Tibial nerve (tissue), 4 donors: ENCODE results near the gene CNOT6. TPM values are rescaled to one million over a fixed set of nuclear protein-coding genes. Genes with fewer than 3 reads are reported as not detected.
"Not testable (repeated sequence)": the region's sequence is repeated elsewhere in the genome, so short reads cannot be mapped to it uniquely, and the experiment has no call there.

ENCODE experiments used
- DNase-seq, 2 donors: peaks; one replicate each; pipeline ENCODE4 v3.0.0-alpha.2; 2019; ENCODE audit warnings: low spot score in 2 of 2
- H3K27ac ChIP-seq, 4 donors: fragments of 200-600 bp; sonication (generic) in 3 of 4; one replicate each; pipeline ENCODE4 v1.5.1; 2017 to 2019; ENCODE audit warnings: mild to moderate bottlenecking in 1 of 4
- H3K27me3 ChIP-seq, 2 donors: fragments of 200-600 bp; sonication (generic) in 1 of 2; one replicate each; pipeline versions ENCODE4 v1.5.1 to v1.6.0; 2017 to 2019
- H3K36me3 ChIP-seq, 3 donors: fragments of 200-600 bp; sonication (generic); one replicate each; pipeline ENCODE4 v1.5.1; 2018 to 2019
- H3K4me1 ChIP-seq, 4 donors: fragments of 200-600 bp; sonication (generic) in 3 of 4; one replicate each; pipeline ENCODE4 v1.5.1; 2017 to 2019
- H3K4me3 ChIP-seq, 4 donors: fragments of 200-600 bp; sonication (generic) in 3 of 4; one replicate each; pipeline ENCODE4 v1.5.1; 2017 to 2019; ENCODE audit warnings: mild to moderate bottlenecking in 1 of 4, moderate library complexity in 1 of 4
- H3K9me3 ChIP-seq, 4 donors: fragments of 200-600 bp; sonication (generic) in 3 of 4; one replicate each; pipeline ENCODE4 v1.5.1; 2017 to 2019
- CTCF ChIP-seq, 5 experiments: fragments of 200-600 bp in 3 of 5; fragments of 450-650 bp in 2 of 5; sonication (generic) in 3 of 5; IDR thresholded peaks; one replicate each; pipeline ENCODE4 v1.5.1; 2016 to 2019; ENCODE audit warnings: antibody characterized with exemption in 5 of 5, mild to moderate bottlenecking in 3 of 5, moderate library complexity in 2 of 5
- EP300 ChIP-seq, 2 donors: sonication (generic); formaldehyde crosslinking; IDR thresholded peaks; one replicate each; pipeline ENCODE4 v1.6.1; 2017; ENCODE audit warnings: antibody characterized with exemption in 2 of 2, mild to moderate bottlenecking in 1 of 2
- POLR2A ChIP-seq, 2 donors: fragments of 450-650 bp; IDR thresholded peaks; one replicate each; pipeline ENCODE4 v1.6.1; 2017; ENCODE audit warnings: antibody characterized with exemption in 2 of 2, mild to moderate bottlenecking in 2 of 2, moderate library complexity in 2 of 2
- WGBS, 2 donors: methylation state at CpG; one replicate each; pipeline ENCODE4 v1.1.5; 2018; 5-methylcytosine and 5-hydroxymethylcytosine counted together
- total RNA-seq, 4 donors: library from RNA; depleted of rRNA; stranded (reverse); fragments of >200 nt; gene quantifications; one replicate each; pipeline ENCODE4 v1.1.0, GENCODE V29; 2016

The CNOT6 gene
- total RNA-seq, 4 donors from 2014 or later, result 14.0 to 18.0 (median 15.5) TPM

GRCh38 chr5:180525399-180525798, 31.2 kb downstream of the CNOT6 start:
- Histone ChIP-seq H3K36me3 (peaks cover 0 to 4% (median 0%) of the 10 kb centered on the region in 3 donors), H3K4me1 (peaks cover 0 to 34% (median 0%) of the 10 kb centered on the region in 4 donors), H3K9me3 (no peaks in the 10 kb centered on the region), H3K4me3 (no peak overlapping the region), H3K27me3 (no peaks in the 10 kb centered on the region), H3K27ac (no peak overlapping the region)
- WGBS, 2 donors, result 83 to 90% methylated on average over 4 of the region's 4 CpGs
- TF ChIP-seq CTCF (IDR thresholded peaks at IDR 0.05), result no peak
- TF ChIP-seq EP300 (IDR thresholded peaks at IDR 0.05), result no peak
- TF ChIP-seq POLR2A (IDR thresholded peaks at IDR 0.05), result no peak
- DNase-seq, result no peak

- TF ChIP-seq EP300 (IDR thresholded peaks at IDR 0.05), result no peak
- TF ChIP-seq POLR2A (IDR thresholded peaks at IDR 0.05), result no peak
- no peak for TF ChIP-seq CTCF (IDR thresholded peaks at IDR 0.05)
- Histone ChIP-seq H3K27ac (no peak overlapping the region), H3K9me3 (no peaks in the 10 kb centered on the region), H3K36me3 (peaks cover 0 to 5% (median 4%) of the 10 kb centered on the region in 3 donors), H3K4me1 (peaks cover 0 to 34% (median 0%) of the 10 kb centered on the region in 4 donors), H3K27me3 (no peaks in the 10 kb centered on the region), H3K4me3 (no peak overlapping the region)
- WGBS, 2 donors, result 70 to 72% methylated on average over 4 of the region's 4 CpGs
- DNase-seq, result no peak
These were observed 32.1 kb downstream of the CNOT6 start for GRCh38 chr5:180526269-180526668.

GRCh38 chr5:180527659-180528058, 33.5 kb downstream of the CNOT6 start:
- peaks cover 0 to 19% (median 4%) of the 10 kb centered on the region in 3 donors for H3K36me3 ChIP-seq
- WGBS, 2 donors, result 94 to 95% methylated on average over 15 of the region's 15 CpGs
- H3K4me3 ChIP-seq, result no peak overlapping the region
- TF ChIP-seq POLR2A (IDR thresholded peaks at IDR 0.05) (no peak), CTCF (IDR thresholded peaks at IDR 0.05) (no peak), EP300 (IDR thresholded peaks at IDR 0.05) (no peak)
- DNase-seq, result no peak
- no peaks in the 10 kb centered on the region for H3K27me3 ChIP-seq
- H3K4me1 ChIP-seq, result peaks cover 0 to 25% (median 0%) of the 10 kb centered on the region in 4 donors
- no peaks in the 10 kb centered on the region for H3K9me3 ChIP-seq
- H3K27ac ChIP-seq, result no peak overlapping the region

- not testable (repeated sequence) for H3K4me3 ChIP-seq, H3K27me3 ChIP-seq, H3K9me3 ChIP-seq, H3K27ac ChIP-seq, DNase-seq, H3K4me1 ChIP-seq
- H3K36me3 ChIP-seq, result peaks cover 0 to 45% (median 4%) of the 10 kb centered on the region in 3 donors
- WGBS, 2 donors, result 92 to 98% methylated on average over 22 to 36 of the region's 43 CpGs
These were observed 36.9 kb downstream of the CNOT6 start for GRCh38 chr5:180531036-180531585.

GRCh38 chr5:180532268-180532667, 38.1 kb downstream of the CNOT6 start:
- H3K9me3 ChIP-seq, result no peaks in the 10 kb centered on the region
- no peak for DNase-seq
- no peak for TF ChIP-seq POLR2A (IDR thresholded peaks at IDR 0.05)
- TF ChIP-seq CTCF (IDR thresholded peaks at IDR 0.05), result no peak
- no peak for TF ChIP-seq EP300 (IDR thresholded peaks at IDR 0.05)

More at GRCh38 chr5:180532268-180532667, 38.1 kb downstream of the CNOT6 start:
- H3K4me3 ChIP-seq, result no peak overlapping the region
- no peak overlapping the region for H3K27ac ChIP-seq
- H3K27me3 ChIP-seq, result no peaks in the 10 kb centered on the region
- WGBS, 2 donors, result 97% methylated on average over 1 of the region's 1 CpG
- H3K36me3 ChIP-seq, result peaks cover 0 to 54% (median 4%) of the 10 kb centered on the region in 3 donors
- H3K4me1 ChIP-seq, result no peaks in the 10 kb centered on the region
